HFF-Myc (cell line): ENCODE results near the gene ADARB2.

ENCODE experiments used
- DNase-seq: peaks from one replicate; pipeline ENCODE4 v3.0.0-alpha.2; 2011; ENCODE audit warnings: low read depth; ENCODE audit errors: extremely low read depth
- H3K4me3 ChIP-seq: replicated peaks from 2 replicates; pipeline ENCODE4 v1.5.1; 2011; ENCODE audit warnings: low read depth, mild to moderate bottlenecking, control low read depth, low read length
- CTCF ChIP-seq: IDR thresholded peaks from 2 replicates; pipeline ENCODE4 v1.5.1; 2012; ENCODE audit warnings: mild to moderate bottlenecking, low read depth, low read length, control low read depth; ENCODE audit errors: missing control alignments

The ADARB2 gene

DNA sequence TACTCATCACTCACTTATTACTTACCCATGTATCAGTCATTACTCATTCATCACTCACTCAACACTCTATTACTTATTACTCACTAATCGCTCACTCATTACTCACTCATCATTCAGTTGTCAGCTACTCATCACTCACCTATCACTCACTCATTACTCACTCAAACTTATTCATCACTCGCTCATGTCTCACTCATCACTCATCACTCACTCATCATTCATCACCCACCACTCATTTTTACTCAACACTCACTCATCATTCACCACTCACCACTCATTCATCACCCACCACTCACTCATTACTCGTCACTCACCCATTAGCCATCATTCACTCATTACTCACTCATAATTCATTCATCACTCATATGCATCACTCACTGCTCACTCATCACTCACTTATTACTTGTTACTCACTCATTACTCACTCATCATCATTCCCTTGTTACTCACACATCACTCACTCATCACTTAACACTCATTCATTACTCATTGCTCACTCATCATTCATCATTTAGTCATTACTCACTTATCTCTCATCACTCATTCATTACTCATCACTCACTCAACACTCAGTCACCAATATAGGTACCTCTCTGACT, 237.9 kb downstream of the ADARB2 start:
- no peak for TF ChIP-seq CTCF
- no peak for DNase-seq
- no peak overlapping the region for H3K4me3 ChIP-seq

DNA sequence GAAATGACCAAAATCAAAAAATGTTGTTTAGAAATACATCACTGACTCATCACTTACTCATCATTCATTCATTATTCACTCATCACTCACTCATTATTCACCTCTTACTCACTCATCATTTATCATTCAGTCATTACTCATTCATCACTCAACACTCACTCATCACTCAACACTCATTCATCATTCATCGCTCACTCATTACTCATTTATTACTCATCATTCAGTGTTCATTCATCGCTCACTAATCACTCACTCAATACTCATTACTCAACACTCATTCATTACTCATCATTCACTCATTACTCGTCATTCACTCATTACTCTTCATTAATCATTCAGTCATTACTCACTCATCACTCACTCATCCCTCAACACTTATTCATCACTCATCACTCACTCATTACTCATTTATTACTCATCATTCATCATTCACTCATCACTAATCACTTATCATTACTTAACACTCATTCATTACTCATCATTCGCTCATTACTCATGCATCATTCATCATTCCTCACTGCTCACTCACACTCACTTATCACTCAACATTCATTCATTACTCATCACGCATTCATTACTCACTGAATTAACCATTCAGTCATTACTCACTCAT, 238.5 kb downstream of the ADARB2 start:
- no peak overlapping the region for H3K4me3 ChIP-seq
- no peak for TF ChIP-seq CTCF
- DNase-seq: no peak

DNA sequence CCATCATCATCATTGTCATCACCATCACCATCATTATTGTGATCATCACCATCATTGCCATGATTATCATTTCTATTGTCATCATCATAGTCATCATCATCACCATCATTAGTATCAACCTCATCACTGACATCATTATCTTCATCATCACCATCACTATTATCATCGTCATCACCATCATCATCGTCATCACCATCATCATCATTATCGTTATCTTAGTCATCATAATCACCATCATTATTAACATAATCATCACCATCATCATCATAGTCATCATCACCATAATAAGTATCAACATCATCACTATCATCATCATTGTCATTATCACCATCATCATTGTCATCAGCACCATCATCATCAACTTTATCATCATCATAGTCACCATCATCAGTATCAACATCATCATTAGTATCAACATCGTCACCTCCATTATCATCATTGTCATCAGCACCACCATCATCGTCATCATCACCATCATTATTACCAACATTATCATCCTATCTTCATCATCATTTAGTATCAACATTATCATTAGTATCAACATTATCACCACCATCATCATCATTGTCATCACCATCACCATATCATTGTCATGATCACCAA, 241.3 kb downstream of the ADARB2 start:
- DNase-seq: no peak
- no peak overlapping the region for H3K4me3 ChIP-seq
- no peak for TF ChIP-seq CTCF

- no peak for TF ChIP-seq CTCF
- no peak overlapping the region for H3K4me3 ChIP-seq
- DNase-seq: no peak
Observed at GRCh38 chr10:1492641-1493040, 244.7 kb downstream of the ADARB2 start.

GRCh38 chr10:1491901-1492300, 245.4 kb downstream of the ADARB2 start:
- H3K4me3 ChIP-seq: no peak overlapping the region
- DNase-seq: no peak
- TF ChIP-seq CTCF: no peak

DNA sequence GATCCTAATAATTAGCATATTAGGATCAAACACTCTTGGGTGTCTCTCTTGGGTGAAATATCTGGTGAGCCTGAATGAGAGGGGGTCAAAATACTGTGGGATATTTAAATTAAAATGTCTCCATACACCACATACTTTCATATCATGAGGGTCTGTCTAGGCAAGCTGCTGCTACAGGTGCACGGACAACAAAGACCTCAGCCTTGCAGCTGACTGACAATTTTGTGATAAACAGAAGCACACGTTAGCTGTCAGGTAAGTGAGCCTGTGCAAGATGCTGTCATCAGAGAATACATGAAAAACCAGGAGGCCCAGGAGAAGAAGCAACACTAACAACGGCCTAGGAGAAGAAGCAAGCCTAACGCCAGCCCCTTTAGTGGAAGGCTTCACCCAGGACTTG, 247.5 kb downstream of the ADARB2 start:
- no peak overlapping the region for H3K4me3 ChIP-seq
- no peak for TF ChIP-seq CTCF
- DNase-seq: no peak

DNA sequence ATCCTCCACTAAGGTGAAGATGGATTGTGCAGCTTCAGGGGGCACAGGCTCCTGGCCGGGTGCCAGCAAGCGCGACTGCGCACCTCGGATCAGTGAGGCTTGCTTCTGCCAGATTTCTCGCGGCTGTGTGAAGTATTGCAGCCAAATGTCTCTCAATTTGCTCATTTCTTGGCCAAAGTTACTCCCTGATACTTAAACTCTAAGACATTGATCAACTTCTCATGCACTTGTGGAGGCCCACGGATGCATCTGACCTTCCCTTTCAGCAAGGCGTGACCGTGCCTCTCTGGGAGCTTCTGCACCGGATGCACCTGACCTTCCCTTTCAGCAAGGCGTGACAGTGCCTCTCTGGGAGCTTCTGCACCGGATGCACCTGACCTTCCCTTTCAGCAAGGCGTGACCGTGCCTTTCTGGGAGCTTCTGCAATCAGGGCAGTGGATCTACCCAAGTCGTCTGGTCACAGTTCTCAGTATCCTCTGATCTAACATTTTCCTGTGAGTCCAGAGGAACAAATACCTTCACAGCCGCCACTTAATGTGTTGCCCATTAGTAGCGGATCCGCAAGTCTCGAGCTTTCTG, 248.3 kb downstream of the ADARB2 start:
- TF ChIP-seq CTCF: no peak
- no peak for DNase-seq
- no peak overlapping the region for H3K4me3 ChIP-seq
